Measurements from ENCODE around the gene OCIAD2.
"Not testable (repeated sequence)": the region's sequence is repeated elsewhere in the genome, so short reads cannot be mapped to it uniquely, and the experiment has no call there.

Gene OCIAD2

GRCh38 chr4:48858130-48858529 is 48.4 kb downstream of the OCIAD2 start:
- in situ Hi-C loops (cut with MboI; ENCODE audit: low sequenced_read_pairs) = no loop called here

- in situ Hi-C loops (cut with MboI; ENCODE audit: low sequenced_read_pairs) = no loop called here
Observed at GRCh38 chr4:48854982-48855381, 51.6 kb downstream of the OCIAD2 start.

- in situ Hi-C loops (cut with MboI; ENCODE audit: low sequenced_read_pairs) = no loop called here
Observed at GRCh38 chr4:48854395-48854683, 52.2 kb downstream of the OCIAD2 start.

DNA sequence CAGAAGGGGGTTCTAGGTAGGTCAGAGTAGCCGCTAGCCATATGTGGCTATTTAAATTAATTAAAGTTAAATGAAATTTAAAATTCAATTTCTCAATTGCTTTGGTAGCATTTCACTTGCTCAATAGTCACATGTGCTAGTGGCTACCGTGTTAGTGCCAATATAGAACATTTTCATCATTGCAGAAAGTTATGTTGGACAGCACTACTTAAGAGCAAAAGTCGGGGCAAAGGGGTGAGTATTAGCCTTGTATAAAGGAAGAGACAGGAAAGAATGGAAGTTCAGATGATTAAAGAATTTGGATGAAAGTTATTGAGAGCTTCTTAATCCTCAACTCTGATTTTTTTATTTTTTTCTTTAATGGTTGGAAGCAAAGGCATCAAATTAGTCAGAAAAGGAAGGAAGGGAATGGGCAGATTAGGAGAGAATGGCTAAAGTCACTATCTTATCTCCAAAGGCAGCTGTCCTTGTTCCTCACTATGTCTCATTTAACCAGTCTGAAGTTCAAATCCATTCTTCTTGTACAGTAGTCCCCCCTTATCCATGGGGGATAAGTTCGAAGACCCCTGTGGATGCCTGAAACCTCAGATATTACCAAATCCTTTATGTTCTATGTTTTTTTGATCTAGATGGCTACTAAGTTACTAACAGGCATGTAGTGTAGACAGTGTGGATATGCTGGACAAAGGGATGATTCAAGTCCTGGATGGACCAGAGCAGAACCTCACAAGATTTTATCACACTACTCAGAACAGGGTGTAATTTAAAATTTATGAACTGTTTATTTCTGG is 52.8 kb downstream of the OCIAD2 start:
- in situ Hi-C loops (cut with MboI; ENCODE audit: low sequenced_read_pairs) = no loop called here

- in situ Hi-C loops (cut with MboI; ENCODE audit: low sequenced_read_pairs) = no loop called here
Observed at GRCh38 chr4:48851651-48852050, 54.9 kb downstream of the OCIAD2 start.

DNA sequence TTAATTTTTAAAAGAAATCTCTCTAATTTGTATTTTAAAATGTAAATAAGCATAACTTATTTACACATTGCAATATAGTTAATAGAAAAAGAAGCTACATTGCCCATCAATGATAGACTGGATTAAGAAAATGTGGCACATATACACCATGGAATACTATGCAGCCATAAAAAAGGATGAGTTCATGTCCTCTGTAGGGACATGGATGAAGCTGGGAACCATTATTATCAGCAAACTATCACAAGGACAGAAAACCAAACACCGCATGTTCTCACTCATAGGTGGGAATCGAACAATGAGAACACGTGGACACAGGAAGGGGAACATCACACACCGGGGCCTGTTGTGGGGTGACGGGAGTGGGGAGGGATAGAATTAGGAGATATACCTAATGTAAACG is 57.8 kb downstream of the OCIAD2 start:
- in situ Hi-C loops (cut with MboI; ENCODE audit: low sequenced_read_pairs) = not testable (repeated sequence)

- in situ Hi-C loops (cut with MboI; ENCODE audit: low sequenced_read_pairs) = no loop called here
Observed at GRCh38 chr4:48844843-48845242, 61.7 kb downstream of the OCIAD2 start.

DNA sequence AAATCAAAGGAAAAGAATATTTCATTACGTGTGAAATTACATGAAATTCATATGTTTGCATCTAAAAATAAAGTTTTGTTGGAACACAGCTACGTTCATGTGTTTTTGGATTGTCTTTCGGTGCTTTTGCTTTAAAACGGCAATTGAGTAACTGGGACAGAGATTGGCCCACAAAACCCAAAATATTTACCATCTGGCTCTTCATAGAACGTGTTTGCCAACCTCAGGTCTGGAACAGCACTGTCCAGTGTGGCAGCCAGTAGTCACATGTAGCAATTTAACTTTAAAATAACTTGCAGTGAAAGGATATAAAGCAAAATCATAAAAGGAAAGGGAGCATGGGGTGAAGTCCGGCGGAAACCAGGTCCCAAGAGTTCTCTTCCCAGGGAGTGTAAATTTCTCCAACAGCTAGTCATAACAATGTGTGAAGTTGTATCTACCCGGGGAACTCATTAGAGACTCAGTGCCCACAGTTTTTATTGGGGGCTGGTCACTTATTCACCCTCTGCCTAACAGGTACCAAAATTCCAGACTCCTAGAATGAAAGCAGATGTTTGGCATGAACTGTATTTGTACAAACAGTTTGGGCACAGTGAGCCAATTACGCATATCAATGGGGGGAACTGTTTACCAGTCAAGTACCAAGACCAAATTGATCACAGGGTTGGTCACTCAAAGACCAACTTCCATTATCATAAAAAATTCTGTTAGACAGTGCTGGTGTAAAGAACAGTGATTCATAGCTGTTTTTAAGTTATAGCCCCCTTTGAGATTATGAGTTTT is 65.3 kb downstream of the OCIAD2 start:
- in situ Hi-C loops (cut with MboI; ENCODE audit: low sequenced_read_pairs) = no loop called here

GRCh38 chr4:48836658-48837057 is 69.9 kb downstream of the OCIAD2 start:
- in situ Hi-C loops (cut with MboI; ENCODE audit: low sequenced_read_pairs) = no loop called here
